ENCODE results near the gene FAM185A.
"Not testable (repeated sequence)": the region's sequence is repeated elsewhere in the genome, so short reads cannot be mapped to it uniquely, and the experiment has no call there.

The FAM185A gene
- total RNA-seq: 4.8 to 7.5 (median 5.7) reads per million in 3 experiments

DNA sequence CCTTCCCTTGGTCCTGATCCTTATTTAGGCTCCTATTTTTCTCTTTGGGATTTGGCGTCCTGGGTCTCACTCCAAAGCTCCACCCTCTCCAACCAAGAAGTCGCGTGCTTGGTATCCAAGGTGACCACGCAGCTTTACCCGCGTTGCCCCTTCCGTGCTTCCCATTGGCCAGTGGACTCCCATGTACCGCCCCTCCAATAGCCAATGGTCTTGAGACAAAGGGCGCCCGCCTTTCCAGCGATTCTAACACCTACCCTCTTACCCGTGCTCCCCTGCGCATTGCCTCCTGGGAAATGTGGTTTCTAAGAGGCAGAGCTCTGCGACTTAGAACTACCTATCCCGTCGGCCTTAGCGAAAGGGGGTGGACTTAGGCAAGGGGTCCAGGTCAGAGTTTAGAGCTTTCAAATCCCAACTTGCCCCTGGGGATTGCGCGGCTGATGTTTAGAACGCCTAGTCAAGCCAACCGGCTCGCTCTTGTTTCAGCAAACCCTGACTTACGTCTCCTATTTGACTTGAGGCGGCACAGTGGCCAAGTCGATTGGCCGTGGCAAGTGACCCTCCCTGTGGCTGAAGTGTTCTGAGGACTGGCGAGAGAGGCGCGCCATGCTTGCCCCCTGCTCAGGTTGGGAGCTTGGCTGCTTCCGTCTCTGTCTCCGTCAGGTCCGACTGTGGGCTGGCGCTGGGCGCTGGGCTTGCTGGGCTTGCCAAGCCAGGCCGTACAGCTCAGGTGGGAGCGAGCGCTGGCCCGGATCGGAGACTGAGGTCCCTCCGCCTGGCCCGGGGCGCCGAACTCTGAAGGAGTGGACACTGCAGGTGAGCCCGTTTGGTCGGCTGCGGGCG lies at the start of gene FAM185A:
FAM185A (plus strand) TSS at position 395 of the 840 bp plus-strand sequence; CDS start at position 604, 209 bp downstream.
- peak; percentile 96 for DNase-seq

GRCh38 chr7:102713011-102713690 lies 35.6 kb upstream of the FAM185A start:
- not testable (repeated sequence) for DNase-seq

GRCh38 chr7:102713691-102714080 lies 35.1 kb upstream of the FAM185A start:
- DNase-seq: not testable (repeated sequence)

- not testable (repeated sequence) for DNase-seq
These were observed 33.9 kb upstream of the FAM185A start for GRCh38 chr7:102714774-102715522.

DNA sequence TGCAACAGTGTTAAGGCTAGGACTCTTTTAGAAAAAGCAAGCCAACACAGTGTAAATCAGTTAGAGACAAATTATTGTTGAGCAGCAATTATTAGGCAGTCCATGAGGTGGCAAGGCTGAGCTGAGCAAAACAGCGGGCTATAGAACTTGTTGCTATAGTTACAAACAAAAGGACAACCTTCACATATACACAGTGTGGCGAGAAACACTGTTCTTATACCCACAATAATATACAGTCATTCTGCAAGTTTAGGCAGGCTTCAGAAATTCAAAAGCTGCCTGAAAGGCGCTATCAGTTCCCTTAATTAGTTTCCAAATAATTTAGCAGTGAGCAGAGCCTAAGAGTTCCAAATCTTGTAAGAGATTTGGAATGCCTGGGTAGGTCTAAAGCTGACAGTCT lies 33.1 kb upstream of the FAM185A start:
- peak; percentile 1 for DNase-seq

- DNase-seq: not testable (repeated sequence)
These were observed 30.3 kb upstream of the FAM185A start for GRCh38 chr7:102718491-102718890.

DNA sequence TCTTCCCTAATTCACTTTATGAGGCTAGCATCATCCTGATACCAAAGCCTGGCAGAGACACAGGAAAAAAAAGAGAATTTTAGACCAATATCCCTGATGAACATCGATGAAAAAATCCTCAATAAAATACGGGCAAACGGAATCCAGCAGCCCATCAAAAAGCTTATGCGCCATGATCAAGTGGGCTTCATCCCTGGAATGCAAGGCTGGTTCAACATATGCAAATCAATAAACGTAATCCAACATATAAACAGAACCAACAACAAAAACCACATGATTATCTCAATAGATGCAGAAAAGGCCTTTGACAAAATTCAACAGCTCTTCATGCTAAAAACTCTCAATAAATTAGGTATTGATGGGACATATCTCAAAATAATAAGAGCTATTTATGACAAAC lies 22.6 kb upstream of the FAM185A start:
- not testable (repeated sequence) for DNase-seq

- not testable (repeated sequence) for DNase-seq
These were observed 19.1 kb upstream of the FAM185A start for GRCh38 chr7:102729670-102730069.

DNA sequence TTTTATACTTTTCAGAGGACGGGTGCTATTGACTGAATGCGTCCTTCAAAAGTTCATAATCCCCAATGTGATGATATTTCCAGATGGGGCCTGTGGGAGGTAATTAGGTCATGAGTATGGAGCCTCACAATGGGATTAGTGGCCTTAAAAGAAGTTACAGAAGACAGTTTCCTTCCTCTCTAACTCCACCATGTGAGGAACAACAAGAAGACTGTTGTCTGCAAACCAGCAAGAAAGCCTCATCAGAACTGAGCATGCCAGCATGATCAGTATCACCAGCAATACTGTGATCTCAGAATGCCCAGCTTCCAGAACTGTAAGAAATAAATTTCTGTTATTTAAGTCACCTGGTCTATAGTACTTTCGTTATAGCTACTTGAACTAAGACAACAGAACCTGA lies 18.4 kb upstream of the FAM185A start:
- not testable (repeated sequence) for DNase-seq

DNA sequence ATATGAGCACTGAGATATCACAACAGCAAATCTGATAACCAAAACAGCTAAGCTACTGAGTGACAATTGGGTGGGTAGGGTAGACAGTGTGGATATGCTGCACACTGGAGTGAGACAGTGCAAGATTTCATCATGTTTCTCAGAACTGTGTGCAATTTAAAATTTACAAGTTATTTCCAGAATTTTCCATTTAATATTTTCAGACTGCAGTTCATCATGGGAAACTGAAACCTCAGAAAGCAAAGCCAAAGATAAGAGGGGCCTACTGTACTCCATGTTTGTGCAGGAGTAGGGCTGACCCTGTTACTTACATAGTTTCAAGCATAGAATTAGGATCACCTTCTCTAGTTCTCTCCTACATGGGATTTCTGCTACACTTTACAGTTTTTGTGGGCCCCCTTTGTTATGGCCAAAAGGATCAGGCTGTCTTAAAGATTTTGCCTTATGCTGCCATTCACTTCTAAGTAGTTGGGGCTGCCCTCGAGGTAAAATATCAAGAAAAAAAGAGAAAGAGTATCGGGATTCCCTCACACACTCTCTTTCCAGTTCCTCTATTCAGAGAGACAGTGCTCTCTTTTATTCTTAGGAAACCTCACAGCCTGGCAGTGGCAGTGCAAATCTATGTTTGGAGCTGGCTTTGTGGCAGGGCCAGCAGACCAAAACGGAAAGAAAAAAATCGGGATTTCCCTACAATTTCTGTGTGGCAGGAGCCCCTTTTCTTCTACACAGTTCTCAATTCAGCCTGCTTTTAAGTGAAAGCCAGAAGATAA lies 6.6 kb upstream of the FAM185A start:
- not testable (repeated sequence) for DNase-seq

DNA sequence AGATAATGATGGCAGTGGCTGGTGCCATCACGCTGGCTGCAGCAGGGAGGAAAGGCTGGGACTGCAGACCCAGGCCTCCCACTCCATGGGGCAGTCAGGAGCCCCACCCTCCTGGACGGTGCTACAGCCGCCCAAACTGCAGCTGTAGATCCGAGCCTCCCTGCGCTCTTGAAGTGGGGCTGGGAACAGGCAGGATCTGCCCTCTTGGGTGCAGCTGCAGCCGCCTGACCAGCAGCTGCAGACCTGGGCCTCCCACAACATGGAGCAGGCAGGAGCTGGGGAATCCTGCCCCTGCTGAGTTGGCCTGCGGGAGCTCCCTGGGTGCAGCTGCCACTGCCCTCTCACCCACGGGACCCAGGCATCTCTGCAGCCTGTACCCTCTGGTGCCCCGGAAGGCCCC lies 4.9 kb upstream of the FAM185A start:
- DNase-seq: not testable (repeated sequence)

GRCh38 chr7:102745494-102746288 lies 3.1 kb upstream of the FAM185A start:
- not testable (repeated sequence) for DNase-seq

DNA sequence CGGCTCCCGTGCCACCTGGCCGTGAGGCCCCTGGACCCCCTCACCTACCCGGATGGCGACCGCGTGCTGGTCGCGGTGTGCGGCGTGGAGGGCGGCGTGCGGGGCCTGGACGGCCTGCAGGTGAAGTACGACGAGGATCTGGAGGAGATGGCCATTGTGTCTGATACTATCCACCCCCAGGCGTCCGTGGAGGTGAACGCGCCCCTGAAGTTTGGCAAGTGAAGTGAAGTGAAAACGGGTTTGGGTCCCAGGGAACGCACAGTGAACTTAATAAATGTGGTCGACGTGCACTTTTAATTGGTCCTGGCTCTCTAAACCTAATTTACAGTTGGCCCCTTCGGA lies 617 bp downstream of the FAM185A start:
- DNase-seq: not testable (repeated sequence)

DNA sequence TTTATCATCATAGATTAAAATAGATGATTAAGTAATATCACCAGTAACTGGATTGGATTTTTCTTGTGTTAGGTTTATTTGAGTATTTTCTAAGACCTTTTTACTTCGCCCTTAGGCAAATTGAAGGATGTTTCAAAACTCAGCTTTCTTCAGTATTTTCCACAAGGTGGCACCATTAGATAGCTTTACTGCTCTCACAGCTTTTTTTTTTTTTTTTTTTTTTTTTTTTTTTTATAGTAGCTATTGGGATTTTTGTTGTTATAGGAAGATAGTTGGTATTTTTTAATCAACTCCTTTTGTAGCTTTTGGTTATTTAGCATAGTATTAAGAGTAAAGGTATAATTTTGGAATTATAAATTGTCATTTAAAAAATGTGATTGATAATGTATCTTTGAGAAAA lies 9.4 kb downstream of the FAM185A start:
- DNase-seq: not testable (repeated sequence)

GRCh38 chr7:102759934-102760333 lies 11.1 kb downstream of the FAM185A start:
- DNase-seq: not testable (repeated sequence)

GRCh38 chr7:102761234-102761633 lies 12.4 kb downstream of the FAM185A start:
- not testable (repeated sequence) for DNase-seq

- not testable (repeated sequence) for DNase-seq
These were observed 14.6 kb downstream of the FAM185A start for GRCh38 chr7:102763295-102763905.

DNA sequence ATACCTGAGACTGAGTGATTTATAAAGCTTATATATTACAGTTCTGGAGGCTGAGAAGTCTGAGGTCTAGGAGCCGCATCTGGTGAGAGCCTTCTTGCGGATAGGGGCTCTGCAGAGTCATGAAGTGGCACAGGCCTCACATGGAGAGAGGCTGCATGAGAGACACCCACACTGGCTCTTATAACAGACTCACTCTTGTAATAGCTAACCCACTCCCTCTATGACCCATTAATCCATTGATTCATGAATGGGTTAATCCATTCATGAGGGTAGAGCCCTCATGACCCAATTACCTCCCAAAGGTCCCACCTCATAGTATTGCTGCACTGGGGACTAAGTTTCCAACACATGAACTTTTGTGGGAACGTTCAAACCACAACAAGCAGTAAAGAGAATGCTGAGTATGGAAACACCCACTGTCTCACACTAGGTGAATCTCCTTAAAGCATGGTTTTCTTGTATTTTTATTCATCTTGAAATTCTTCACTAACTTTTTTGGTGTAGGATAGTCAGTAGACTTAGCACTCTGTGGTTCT lies 20.9 kb downstream of the FAM185A start:
- DNase-seq: not testable (repeated sequence)

GRCh38 chr7:102770467-102770866 lies 21.7 kb downstream of the FAM185A start:
- not testable (repeated sequence) for DNase-seq

- DNase-seq: not testable (repeated sequence)
These were observed 27.4 kb downstream of the FAM185A start for GRCh38 chr7:102776217-102776616.

DNA sequence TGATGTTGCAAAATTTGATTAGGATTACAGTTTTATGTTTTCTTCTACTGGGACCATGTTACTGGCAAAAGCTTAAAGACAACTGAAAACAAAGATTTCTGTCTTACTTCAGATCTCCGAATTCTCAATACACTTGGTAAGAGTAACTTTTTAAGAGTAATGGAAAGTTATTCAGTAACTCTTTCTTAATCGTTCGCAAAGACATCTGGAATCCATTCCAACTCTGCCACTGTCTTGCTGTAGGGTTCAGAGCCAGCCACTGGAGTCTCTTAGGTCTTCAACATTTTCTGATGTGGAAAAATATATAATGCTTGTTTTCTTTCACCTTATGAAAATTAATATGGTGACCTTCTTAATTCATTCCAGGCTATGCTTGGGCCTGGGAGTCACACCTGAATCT lies 29.9 kb downstream of the FAM185A start:
- DNase-seq: not testable (repeated sequence)

All from central memory CD4-positive, alpha-beta T cell (primary cell).